Esophagus squamous epithelium (tissue), 5 donors: Measurements from ENCODE around the gene ERC1. TPM values are rescaled to one million over a fixed set of nuclear protein-coding genes. Genes with fewer than 3 reads are reported as not detected.
"Not testable (repeated sequence)": the region's sequence is repeated elsewhere in the genome, so short reads cannot be mapped to it uniquely, and the experiment has no call there.

Source experiments
- DNase-seq: peaks from one replicate; lab custom pipeline; 2025; lab: John Stamatoyannopoulos, UW
- H3K27ac ChIP-seq, 4 donors: fragments of 200-600 bp; sonication (generic); one replicate each; pipeline ENCODE4 v1.5.1; 2016 to 2019; ENCODE audit warnings: mild to moderate bottlenecking in 1 of 4
- H3K27me3 ChIP-seq, 4 donors: fragments of 200-600 bp; sonication (generic); 1 replicate in 3 of 4; 2 replicates in 1 of 4; pipeline versions ENCODE4 v1.5.1 to v1.6.0; 2017 to 2021; ENCODE audit warnings: antibody characterized with exemption in 1 of 4
- H3K36me3 ChIP-seq, 3 donors: fragments of 200-600 bp; sonication (generic); one replicate each; pipeline ENCODE4 v1.5.1; 2016 to 2019
- H3K4me1 ChIP-seq, 3 donors: fragments of 200-600 bp; sonication (generic); one replicate each; pipeline ENCODE4 v1.5.1; 2017 to 2019
- H3K4me3 ChIP-seq, 4 donors: fragments of 200-600 bp; sonication (generic); 1 replicate in 3 of 4; 2 replicates in 1 of 4; pipeline ENCODE4 v1.5.1; 2016 to 2019; ENCODE audit warnings: mild to moderate bottlenecking in 2 of 4, moderate library complexity in 1 of 4
- H3K9me3 ChIP-seq, 3 donors: fragments of 200-600 bp; sonication (generic); one replicate each; pipeline ENCODE4 v1.5.1; 2016 to 2019
- CTCF ChIP-seq, 6 experiments: fragments of 450-650 bp in 4 of 6; fragments of 200-600 bp in 2 of 6; sonication (generic) in 2 of 6; IDR thresholded peaks; one replicate each; pipeline ENCODE4 v1.5.1; 2016 to 2019; ENCODE audit warnings: antibody characterized with exemption in 6 of 6, mild to moderate bottlenecking in 4 of 6, moderate library complexity in 4 of 6
- POLR2A ChIP-seq, 4 donors: fragments of 450-650 bp; IDR thresholded peaks; one replicate each; pipeline ENCODE4 v1.6.1; 2017; ENCODE audit warnings: antibody characterized with exemption in 4 of 4, mild to moderate bottlenecking in 4 of 4, moderate library complexity in 3 of 4
- WGBS, 2 donors: methylation state at CpG; one replicate each; pipeline ENCODE4 v1.1.5; 2018; 5-methylcytosine and 5-hydroxymethylcytosine counted together
- intact Hi-C: fragments of 100-400 bp; cut with DNase I; formaldehyde crosslinking; loops from one replicate; pipeline ENCODE4 v1.15.0; 2022
- total RNA-seq, 4 donors: library from RNA; depleted of rRNA; stranded (reverse); fragments of >200 nt; gene quantifications; one replicate each; pipeline ENCODE4 v1.1.0, GENCODE V29; 2016
- donor health status: DM: yes; HTN: yes; CAD: no.

ERC1 gene
- total RNA-seq, 4 donors from 2014 or later: 19.0 to 50.7 (median 37.5) TPM

- Histone ChIP-seq H3K9me3 (no peaks in the 10 kb centered on the region), H3K27me3 (no peaks in the 10 kb centered on the region), H3K27ac (no peak overlapping the region), H3K4me3 (no peak overlapping the region), H3K4me1 (peaks cover 3 to 42% (median 10%) of the 10 kb centered on the region in 3 donors), H3K36me3 (peaks cover 0 to 12% (median 0%) of the 10 kb centered on the region in 3 donors)
- intact Hi-C loops: no loop called here
- TF ChIP-seq CTCF (IDR thresholded peaks at IDR 0.05) (no peak), POLR2A (IDR thresholded peaks at IDR 0.05) (no peak)
- 61 to 71% methylated on average over 1 of the region's 1 CpG for WGBS, 2 donors
- DNase-seq: no peak
Observed at GRCh38 chr12:997505-997904, 6.5 kb downstream of the ERC1 start.

- intact Hi-C loops: no loop called here
- Histone ChIP-seq H3K4me3 (no peak overlapping the region), H3K9me3 (no peaks in the 10 kb centered on the region), H3K4me1 (peaks cover 0 to 35% (median 7%) of the 10 kb centered on the region in 3 donors), H3K36me3 (peaks cover 0 to 12% (median 0%) of the 10 kb centered on the region in 3 donors), H3K27me3 (no peaks in the 10 kb centered on the region), H3K27ac (no peak overlapping the region)
- DNase-seq: no peak
- TF ChIP-seq CTCF (IDR thresholded peaks at IDR 0.05) (no peak), POLR2A (IDR thresholded peaks at IDR 0.05) (no peak)
- WGBS, 2 donors: 79 to 80% methylated on average over 6 of the region's 6 CpGs
Observed at GRCh38 chr12:998020-998874, 7.2 kb downstream of the ERC1 start.

- Histone ChIP-seq H3K36me3 (peaks cover 0 to 19% (median 0%) of the 10 kb centered on the region in 3 donors), H3K4me1 (peaks cover 0 to 21% (median 7%) of the 10 kb centered on the region in 3 donors)
- H3K27ac ChIP-seq, DNase-seq, H3K9me3 ChIP-seq, H3K27me3 ChIP-seq, intact Hi-C loops, H3K4me3 ChIP-seq: not testable (repeated sequence)
- 83 to 98% methylated on average over 5 to 7 of the region's 7 CpGs for WGBS, 2 donors
Observed at GRCh38 chr12:999736-1000135, 8.7 kb downstream of the ERC1 start.

- DNase-seq: no peak
- Histone ChIP-seq H3K36me3 (peaks cover 0 to 19% (median 0%) of the 10 kb centered on the region in 3 donors), H3K9me3 (no peaks in the 10 kb centered on the region), H3K4me3 (no peak overlapping the region), H3K4me1 (peaks cover 0 to 25% (median 0%) of the 10 kb centered on the region in 3 donors), H3K27me3 (no peaks in the 10 kb centered on the region), H3K27ac (no peak overlapping the region)
- WGBS, 2 donors: 96 to 100% methylated on average over 3 of the region's 3 CpGs
- TF ChIP-seq POLR2A (IDR thresholded peaks at IDR 0.05) (no peak), CTCF (IDR thresholded peaks at IDR 0.05) (no peak)
- intact Hi-C loops: no loop called here
Observed at GRCh38 chr12:1001507-1001906, 10.5 kb downstream of the ERC1 start.

- no peaks in the 10 kb centered on the region for H3K9me3 ChIP-seq
- no peaks in the 10 kb centered on the region for H3K27me3 ChIP-seq
- H3K4me3 ChIP-seq: no peak overlapping the region
- peaks cover 0 to 19% (median 0%) of the 10 kb centered on the region in 3 donors for H3K36me3 ChIP-seq
- DNase-seq: no peak
- no peak for TF ChIP-seq POLR2A (IDR thresholded peaks at IDR 0.05)
- TF ChIP-seq CTCF (IDR thresholded peaks at IDR 0.05): no peak
- H3K4me1 ChIP-seq: peaks cover 0 to 18% (median 0%) of the 10 kb centered on the region in 3 donors
- intact Hi-C loops: no loop called here
- H3K27ac ChIP-seq: no peak overlapping the region
- 73 to 78% methylated on average over 3 of the region's 3 CpGs for WGBS, 2 donors
Observed at GRCh38 chr12:1003600-1004271, 12.7 kb downstream of the ERC1 start.
